Gastroesophageal sphincter (tissue), 3 donors: ENCODE measurements around the gene MATK.

Experiments
- EP300 ChIP-seq: sonication (generic); formaldehyde crosslinking; IDR thresholded peaks from one replicate; pipeline ENCODE4 v1.6.1; 2017; ENCODE audit warnings: antibody characterized with exemption, mild to moderate bottlenecking
- POLR2AphosphoS5 ChIP-seq: sonication (generic); formaldehyde crosslinking; IDR thresholded peaks from one replicate; pipeline ENCODE4 v1.6.1; 2017; ENCODE audit warnings: antibody characterized with exemption
- TF ChIP-seq, protein P1 (sequence below), 4 experiments: fragments of 200-600 bp in 2 of 4; fragments of 450-650 bp in 2 of 4; sonication (generic) in 1 of 4; IDR thresholded peaks; one replicate each; pipeline ENCODE4 v1.5.1; 2017 to 2019; ENCODE audit warnings: antibody characterized with exemption in 4 of 4, mild to moderate bottlenecking in 2 of 4, moderate library complexity in 2 of 4

DNA sequence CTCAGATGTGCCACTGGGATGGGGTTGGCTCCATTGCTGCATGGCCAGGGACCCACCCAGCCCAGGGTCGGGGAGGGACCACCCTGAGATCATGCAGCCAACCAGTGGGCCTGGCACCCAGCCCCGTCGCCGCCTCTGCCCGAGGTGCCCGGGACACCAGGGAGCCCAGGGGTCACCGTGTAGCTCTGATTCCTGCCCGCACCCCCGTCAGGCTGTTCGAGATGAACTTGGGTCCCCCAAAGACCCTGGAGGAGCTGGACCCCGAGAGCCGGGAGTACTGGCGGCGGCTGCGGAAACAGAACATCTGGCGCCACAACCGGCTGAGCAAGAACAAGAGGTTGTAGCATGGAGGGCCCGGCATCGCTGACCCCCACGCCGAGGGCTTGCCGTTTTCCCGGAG is 19.1 kb downstream of the MATK start:
- TF ChIP-seq, protein P1, sequence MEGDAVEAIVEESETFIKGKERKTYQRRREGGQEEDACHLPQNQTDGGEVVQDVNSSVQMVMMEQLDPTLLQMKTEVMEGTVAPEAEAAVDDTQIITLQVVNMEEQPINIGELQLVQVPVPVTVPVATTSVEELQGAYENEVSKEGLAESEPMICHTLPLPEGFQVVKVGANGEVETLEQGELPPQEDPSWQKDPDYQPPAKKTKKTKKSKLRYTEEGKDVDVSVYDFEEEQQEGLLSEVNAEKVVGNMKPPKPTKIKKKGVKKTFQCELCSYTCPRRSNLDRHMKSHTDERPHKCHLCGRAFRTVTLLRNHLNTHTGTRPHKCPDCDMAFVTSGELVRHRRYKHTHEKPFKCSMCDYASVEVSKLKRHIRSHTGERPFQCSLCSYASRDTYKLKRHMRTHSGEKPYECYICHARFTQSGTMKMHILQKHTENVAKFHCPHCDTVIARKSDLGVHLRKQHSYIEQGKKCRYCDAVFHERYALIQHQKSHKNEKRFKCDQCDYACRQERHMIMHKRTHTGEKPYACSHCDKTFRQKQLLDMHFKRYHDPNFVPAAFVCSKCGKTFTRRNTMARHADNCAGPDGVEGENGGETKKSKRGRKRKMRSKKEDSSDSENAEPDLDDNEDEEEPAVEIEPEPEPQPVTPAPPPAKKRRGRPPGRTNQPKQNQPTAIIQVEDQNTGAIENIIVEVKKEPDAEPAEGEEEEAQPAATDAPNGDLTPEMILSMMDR (IDR thresholded peaks at IDR 0.05), result no peak
- TF ChIP-seq EP300 (no peak), POLR2AphosphoS5 (no peak)
